ENCODE measurements around the gene CALHM2.

The CALHM2 gene

DNA sequence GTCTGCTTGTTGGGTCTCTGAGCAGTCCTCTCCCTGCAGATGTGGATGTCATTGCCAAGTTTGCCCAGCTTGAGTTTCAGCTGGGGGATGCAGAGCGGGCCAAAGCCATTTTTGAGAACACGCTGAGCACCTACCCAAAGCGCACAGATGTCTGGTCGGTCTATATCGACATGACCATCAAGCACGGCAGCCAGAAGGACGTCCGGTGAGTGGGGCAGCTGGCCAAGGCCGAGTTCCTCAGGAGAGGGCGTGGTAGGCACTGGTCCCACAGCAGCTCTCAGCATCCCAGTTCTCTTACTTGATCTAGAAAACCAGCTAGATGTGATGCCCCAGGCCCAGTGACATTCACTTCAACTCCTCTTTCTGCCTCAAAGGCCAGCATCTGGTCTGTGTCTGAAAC is 7.7 kb downstream of the CALHM2 start:
- no peak for DNase-seq (ENCODE audit: low read depth)
- TF ChIP-seq, protein P1, sequence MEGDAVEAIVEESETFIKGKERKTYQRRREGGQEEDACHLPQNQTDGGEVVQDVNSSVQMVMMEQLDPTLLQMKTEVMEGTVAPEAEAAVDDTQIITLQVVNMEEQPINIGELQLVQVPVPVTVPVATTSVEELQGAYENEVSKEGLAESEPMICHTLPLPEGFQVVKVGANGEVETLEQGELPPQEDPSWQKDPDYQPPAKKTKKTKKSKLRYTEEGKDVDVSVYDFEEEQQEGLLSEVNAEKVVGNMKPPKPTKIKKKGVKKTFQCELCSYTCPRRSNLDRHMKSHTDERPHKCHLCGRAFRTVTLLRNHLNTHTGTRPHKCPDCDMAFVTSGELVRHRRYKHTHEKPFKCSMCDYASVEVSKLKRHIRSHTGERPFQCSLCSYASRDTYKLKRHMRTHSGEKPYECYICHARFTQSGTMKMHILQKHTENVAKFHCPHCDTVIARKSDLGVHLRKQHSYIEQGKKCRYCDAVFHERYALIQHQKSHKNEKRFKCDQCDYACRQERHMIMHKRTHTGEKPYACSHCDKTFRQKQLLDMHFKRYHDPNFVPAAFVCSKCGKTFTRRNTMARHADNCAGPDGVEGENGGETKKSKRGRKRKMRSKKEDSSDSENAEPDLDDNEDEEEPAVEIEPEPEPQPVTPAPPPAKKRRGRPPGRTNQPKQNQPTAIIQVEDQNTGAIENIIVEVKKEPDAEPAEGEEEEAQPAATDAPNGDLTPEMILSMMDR (IDR thresholded peaks at IDR 0.05; ENCODE audit: insufficient read depth, low read depth, low read length, missing control alignments), result no peak
- no peak overlapping the region for H3K4me3 ChIP-seq (ENCODE audit: low read length)

DNA sequence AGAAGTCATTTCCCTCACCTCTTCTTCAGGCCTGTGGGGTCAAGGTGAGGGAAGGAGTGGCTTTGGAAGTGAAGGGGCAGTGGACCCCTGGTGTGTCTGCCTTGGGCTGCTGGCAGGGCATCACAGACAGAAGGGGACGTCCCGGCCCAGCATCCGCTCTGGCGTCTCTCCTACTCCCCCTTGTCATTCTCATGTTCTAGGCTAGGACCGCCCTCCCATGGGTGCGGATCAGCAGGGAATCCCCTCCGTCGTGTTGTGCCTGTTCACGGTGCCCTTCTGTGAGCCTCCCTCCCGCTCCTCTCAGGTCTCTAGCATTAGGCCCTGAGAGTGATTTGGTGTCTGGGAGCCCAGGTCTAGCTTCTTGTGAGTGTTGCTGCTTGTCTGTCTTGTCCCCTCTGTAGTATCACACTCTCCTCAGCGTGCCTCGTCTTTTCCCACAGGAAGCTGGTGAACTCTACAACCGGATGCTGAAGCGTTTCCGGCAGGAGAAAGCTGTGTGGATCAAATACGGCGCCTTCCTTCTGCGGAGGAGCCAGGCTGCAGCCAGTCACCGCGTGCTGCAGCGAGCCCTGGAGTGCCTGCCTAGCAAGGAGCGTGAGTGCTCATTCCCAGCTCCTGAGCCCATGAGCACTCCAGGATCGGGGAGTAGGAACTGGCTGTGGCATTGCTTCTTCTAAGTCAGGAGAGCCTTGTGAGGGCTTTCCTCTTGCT is 8.5 kb downstream of the CALHM2 start:
- TF ChIP-seq, protein P1 (IDR thresholded peaks at IDR 0.05; ENCODE audit: insufficient read depth, low read depth, low read length, missing control alignments), result no peak
- H3K4me3 ChIP-seq (ENCODE audit: low read length), result no peak overlapping the region
- no peak for DNase-seq (ENCODE audit: low read depth)

DNA sequence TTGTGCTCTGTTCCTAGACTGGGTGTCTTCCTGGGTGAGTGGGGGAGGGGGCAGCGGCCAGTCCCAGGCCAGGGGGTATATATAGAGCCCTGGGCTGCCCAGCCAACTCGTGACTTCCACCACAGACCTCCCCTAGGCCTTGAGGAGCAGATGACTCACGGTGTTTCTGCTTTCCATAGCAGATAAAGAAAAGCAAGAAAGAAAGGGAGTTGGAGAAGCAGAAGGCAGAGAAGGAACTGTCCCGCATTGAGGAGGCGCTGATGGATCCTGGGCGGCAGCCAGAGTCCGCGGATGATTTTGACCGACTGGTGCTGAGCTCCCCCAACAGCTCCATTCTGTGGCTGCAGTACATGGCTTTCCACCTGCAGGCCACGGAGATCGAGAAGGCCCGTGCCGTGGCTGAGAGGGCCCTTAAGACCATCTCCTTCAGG is 10.1 kb downstream of the CALHM2 start:
- no peak overlapping the region for H3K4me3 ChIP-seq (ENCODE audit: low read length)
- no peak for DNase-seq (ENCODE audit: low read depth)
- TF ChIP-seq, protein P1 (IDR thresholded peaks at IDR 0.05; ENCODE audit: insufficient read depth, low read depth, low read length, missing control alignments), result no peak

DNA sequence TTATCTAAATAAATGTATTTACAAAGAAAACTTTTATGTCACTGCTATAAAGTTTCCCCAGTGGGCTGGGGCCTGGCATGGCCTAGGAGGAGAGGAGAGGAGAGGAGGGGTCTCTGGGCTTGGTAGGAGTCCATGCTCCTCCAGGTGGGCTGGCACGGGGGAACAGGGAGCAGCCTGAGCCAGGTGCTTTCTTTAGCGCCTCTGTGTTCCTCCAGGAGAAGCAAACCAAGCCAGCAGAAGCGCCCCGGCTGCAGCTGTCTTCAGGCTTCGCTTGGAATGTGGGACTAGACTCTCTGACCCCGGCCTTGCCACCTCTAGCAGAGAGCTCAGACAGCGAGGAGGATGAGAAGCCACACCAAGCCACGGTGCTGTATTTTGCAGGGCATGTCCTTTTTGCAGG is 10.6 kb downstream of the CALHM2 start:
- H3K4me3 ChIP-seq (ENCODE audit: low read length), result no peak overlapping the region
- TF ChIP-seq, protein P1 (IDR thresholded peaks at IDR 0.05; ENCODE audit: insufficient read depth, low read depth, low read length, missing control alignments), result no peak
- no peak for DNase-seq (ENCODE audit: low read depth)

DNA sequence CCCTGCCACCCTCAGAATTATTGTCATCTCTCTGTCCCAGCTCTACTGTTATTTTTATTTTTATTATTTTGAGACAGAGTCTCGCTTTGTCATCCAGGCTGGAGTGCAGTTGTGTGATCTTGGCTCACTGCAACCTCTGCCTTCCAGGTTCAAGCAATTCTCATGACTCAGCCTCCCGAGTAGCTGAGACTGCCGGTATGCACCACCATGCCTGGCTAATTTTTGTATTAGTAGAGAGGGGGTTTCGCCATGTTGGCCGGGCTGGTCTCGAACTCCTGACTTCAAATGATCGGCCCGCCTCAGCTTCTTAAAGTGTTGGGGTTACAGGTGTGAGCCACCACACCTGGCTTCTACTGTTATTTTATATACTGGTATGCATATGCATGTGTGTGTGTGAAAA is 11.0 kb downstream of the CALHM2 start:
- DNase-seq (ENCODE audit: low read depth), result no peak
- H3K4me3 ChIP-seq (ENCODE audit: low read length), result no peak overlapping the region
- TF ChIP-seq, protein P1 (IDR thresholded peaks at IDR 0.05; ENCODE audit: insufficient read depth, low read depth, low read length, missing control alignments), result no peak

DNA sequence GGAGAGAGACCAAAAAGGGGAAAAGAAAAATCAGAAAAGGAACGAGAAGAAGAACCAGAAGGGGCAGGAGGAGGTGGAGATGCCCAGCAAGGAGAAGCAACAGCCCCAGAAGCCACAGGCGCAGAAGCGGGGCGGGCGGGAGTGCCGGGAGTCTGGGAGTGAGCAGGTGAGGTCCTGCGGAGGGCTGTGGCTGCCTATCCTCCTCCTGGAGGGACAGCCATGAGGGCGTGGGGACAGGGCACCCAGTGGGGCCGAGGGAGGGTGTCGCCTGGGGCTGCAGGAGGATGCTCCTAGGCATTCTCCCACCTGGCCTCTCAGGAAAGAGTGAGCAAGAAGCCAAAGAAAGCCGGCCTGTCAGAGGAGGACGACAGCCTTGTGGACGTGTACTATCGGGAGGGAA is 11.8 kb downstream of the CALHM2 start:
- TF ChIP-seq, protein P1 (IDR thresholded peaks at IDR 0.05; ENCODE audit: insufficient read depth, low read depth, low read length, missing control alignments), result no peak
- no peak for DNase-seq (ENCODE audit: low read depth)

DNA sequence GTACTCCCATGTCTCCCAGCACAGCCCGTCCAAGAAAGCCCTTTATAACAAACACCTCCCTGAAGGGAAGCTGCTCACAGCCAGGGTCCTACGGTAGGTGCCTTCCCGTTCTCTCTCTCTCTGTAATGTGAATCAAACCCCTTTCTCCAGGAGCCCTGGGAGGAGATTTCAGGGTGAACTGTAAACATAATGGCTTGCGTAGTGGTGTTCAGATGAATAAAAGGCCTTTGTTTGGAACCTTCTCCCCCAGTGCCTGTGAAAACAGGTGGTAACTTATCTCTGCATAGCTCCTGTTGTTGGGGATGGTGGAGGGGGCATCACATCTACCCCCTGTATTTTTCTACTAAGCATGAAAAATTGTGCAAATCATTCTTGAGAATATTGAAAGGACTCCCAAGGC is 12.4 kb downstream of the CALHM2 start:
- no peak overlapping the region for H3K4me3 ChIP-seq (ENCODE audit: low read length)

More for the DNA sequence above, 11.8 kb downstream of the CALHM2 start:
- no peak overlapping the region for H3K4me3 ChIP-seq (ENCODE audit: low read length)

More for the DNA sequence above, 12.4 kb downstream of the CALHM2 start:
- DNase-seq (ENCODE audit: low read depth), result no peak
- TF ChIP-seq, protein P1 (IDR thresholded peaks at IDR 0.05; ENCODE audit: insufficient read depth, low read depth, low read length, missing control alignments), result no peak

Data from epithelial cell of esophagus (primary cell).